ENCODE measurements around the gene CAMK2A.

CAMK2A gene

DNA sequence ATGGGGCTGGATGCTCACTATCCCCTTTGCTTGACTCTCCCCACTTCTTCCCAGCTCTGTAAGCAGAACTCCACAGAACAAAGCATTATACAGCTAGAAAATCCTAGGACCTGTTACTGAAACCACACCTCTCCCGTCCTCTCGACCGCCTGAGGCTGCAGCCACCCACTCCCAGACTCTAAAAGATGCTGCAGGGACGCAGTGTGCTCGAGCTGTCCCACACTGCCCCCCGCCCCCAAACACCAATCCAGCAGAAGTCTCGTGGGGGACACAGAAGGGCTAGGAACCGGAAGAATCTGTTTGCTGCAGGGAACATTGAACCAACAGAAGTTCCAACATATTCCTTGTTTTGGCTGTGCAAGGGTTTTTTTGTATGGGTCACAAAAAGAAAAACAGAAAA is 7.6 kb downstream of the CAMK2A start:
- Histone ChIP-seq H3K27ac (ENCODE audit: extremely low read depth, low read depth, low read length) (no peak overlapping the region), H3K9me3 (ENCODE audit: control insufficient read depth, insufficient read depth, low read depth, low read length) (no peaks in the 10 kb centered on the region), H3K36me3 (ENCODE audit: control insufficient read depth in 2 of 2, insufficient read depth in 1 of 2, low read length in 2 of 2) (no peaks in the 10 kb centered on the region), H3K4me3 (ENCODE audit: low read depth, low read length) (no peak overlapping the region), H3K4me1 (ENCODE audit: control insufficient read depth, insufficient read depth, low read length) (no peaks in the 10 kb centered on the region; the same call in 1 of the 2 replicates)
- ChIA-PET CTCF (no interaction called here), POLR2A (no interaction called here)
- TF ChIP-seq PRDM1 (tag by site-specific recombination; IDR thresholded peaks at IDR 0.05) (no peak), EGR2 (tag by site-specific recombination; IDR thresholded peaks at IDR 0.05; ENCODE audit: low read depth) (peak; percentile 48; the same call in 1 of the 2 replicates)

DNA sequence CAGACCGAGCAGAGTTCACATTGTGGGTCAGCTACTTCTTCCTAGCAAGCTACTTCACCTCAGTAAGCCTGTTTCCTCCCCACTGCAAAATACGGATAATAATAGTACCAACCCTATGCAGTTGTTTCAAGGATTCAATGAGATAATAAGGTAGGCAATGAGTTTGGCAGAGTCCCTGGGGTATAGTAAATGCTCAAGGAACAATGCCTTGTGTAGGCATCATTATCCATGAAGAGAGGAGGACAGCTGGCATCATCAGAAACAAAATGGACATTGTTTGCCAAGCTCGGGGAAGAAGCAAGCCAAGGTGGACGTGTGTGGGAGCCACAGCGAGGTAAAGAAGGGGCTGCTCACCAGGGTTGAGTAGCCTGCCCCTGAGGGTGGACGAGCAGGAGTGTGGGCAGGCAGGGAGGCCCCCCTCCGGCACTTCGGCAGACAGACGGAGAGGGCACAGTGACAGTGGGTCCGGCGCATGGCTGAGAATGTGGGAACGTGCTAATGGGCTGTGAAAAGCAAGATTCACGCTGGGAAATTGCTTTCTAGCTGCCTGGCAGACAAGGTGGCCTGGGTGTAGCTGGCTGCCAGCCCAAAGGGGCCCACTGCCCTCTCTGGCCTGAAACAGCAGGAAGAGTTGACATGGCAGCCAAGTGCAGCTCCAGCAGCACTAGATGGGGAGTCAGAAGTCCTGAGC is 10.1 kb downstream of the CAMK2A start:
- ChIA-PET POLR2A (no interaction called here), CTCF (no interaction called here)
- Histone ChIP-seq H3K9me3 (ENCODE audit: control insufficient read depth, insufficient read depth, low read depth, low read length) (no peaks in the 10 kb centered on the region), H3K4me1 (ENCODE audit: control insufficient read depth, insufficient read depth, low read length) (no peaks in the 10 kb centered on the region), H3K27ac (ENCODE audit: extremely low read depth, low read depth, low read length) (no peak overlapping the region), H3K4me3 (ENCODE audit: low read depth, low read length) (no peak overlapping the region), H3K36me3 (ENCODE audit: control insufficient read depth in 2 of 2, insufficient read depth in 1 of 2, low read length in 2 of 2) (no peaks in the 10 kb centered on the region)
- TF ChIP-seq ZNF239 (tag by site-specific recombination; IDR thresholded peaks at IDR 0.05) (no peak), ZBTB20 (tag by site-specific recombination; IDR thresholded peaks at IDR 0.05) (no peak), ZFHX2 (tag by site-specific recombination; conservative IDR thresholded peaks at IDR 0.05) (peak; percentile 61), ZNF2 (tag by site-specific recombination; IDR thresholded peaks at IDR 0.05) (no peak), ZNF311 (tag by site-specific recombination; IDR thresholded peaks at IDR 0.05; ENCODE audit: borderline replicate concordance) (no peak), ZNF488 (tag by site-specific recombination; IDR thresholded peaks at IDR 0.05) (no peak), ZBTB1 (tag by site-specific recombination; IDR thresholded peaks at IDR 0.05) (no peak), ZNF510 (tag by site-specific recombination; IDR thresholded peaks at IDR 0.05; ENCODE audit: insufficient replicate concordance) (no peak), ZFP37 (tag by site-specific recombination; IDR thresholded peaks at IDR 0.05) (no peak), SP7 (tag by site-specific recombination; IDR thresholded peaks at IDR 0.05) (no peak), GFI1B (tag by site-specific recombination; IDR thresholded peaks at IDR 0.05) (no peak), ZIC2 (tag by site-specific recombination; IDR thresholded peaks at IDR 0.05) (peak; percentile 90), ZNF394 (tag by site-specific recombination; IDR thresholded peaks at IDR 0.05; ENCODE audit: borderline replicate concordance) (peak; percentile 82), ZNF23 (tag by site-specific recombination; IDR thresholded peaks at IDR 0.05; ENCODE audit: borderline replicate concordance) (no peak), ATF2 (tag by site-specific recombination; IDR thresholded peaks at IDR 0.05; ENCODE audit: low read depth) (no peak), ZBTB21 (tag by site-specific recombination; IDR thresholded peaks at IDR 0.05) (no peak), EGR2 (tag by site-specific recombination; IDR thresholded peaks at IDR 0.05; ENCODE audit: low read depth) (peak; percentile 16; the same call in 1 of the 2 replicates), ZSCAN16 (tag by site-specific recombination; IDR thresholded peaks at IDR 0.05) (no peak), HOXA7 (CRISPR knock-in tag; IDR thresholded peaks at IDR 0.05; ENCODE audit: borderline replicate concordance) (no peak), ZNF10 (tag by site-specific recombination; IDR thresholded peaks at IDR 0.05) (no peak), ZNF664 (tag by site-specific recombination; IDR thresholded peaks at IDR 0.05) (peak; percentile 72; the same call in 1 of the 2 replicates), ZNF416 (tag by site-specific recombination; IDR thresholded peaks at IDR 0.05) (no peak), ZNF747 (tag by site-specific recombination; IDR thresholded peaks at IDR 0.05) (no peak), ZBTB48 (tag by site-specific recombination; IDR thresholded peaks at IDR 0.05) (no peak), ZNF629 (tag by site-specific recombination; IDR thresholded peaks at IDR 0.05) (no peak), ZNF132 (tag by site-specific recombination; IDR thresholded peaks at IDR 0.05; ENCODE audit: borderline replicate concordance) (no peak), SCRT1 (tag by site-specific recombination; IDR thresholded peaks at IDR 0.05; ENCODE audit: borderline replicate concordance) (no peak), ZNF701 (tag by site-specific recombination; IDR thresholded peaks at IDR 0.05) (no peak), BCL11A (tag by site-specific recombination; IDR thresholded peaks at IDR 0.05; ENCODE audit: low read depth) (no peak), TCF7L2 (IDR thresholded peaks at IDR 0.05; ENCODE audit: borderline replicate concordance, low read depth, low read length) (no peak), ZNF792 (tag by site-specific recombination; IDR thresholded peaks at IDR 0.05) (no peak), ZNF654 (tag by site-specific recombination; IDR thresholded peaks at IDR 0.05; ENCODE audit: low read depth) (no peak)
- TF ChIP-seq, protein P1, sequence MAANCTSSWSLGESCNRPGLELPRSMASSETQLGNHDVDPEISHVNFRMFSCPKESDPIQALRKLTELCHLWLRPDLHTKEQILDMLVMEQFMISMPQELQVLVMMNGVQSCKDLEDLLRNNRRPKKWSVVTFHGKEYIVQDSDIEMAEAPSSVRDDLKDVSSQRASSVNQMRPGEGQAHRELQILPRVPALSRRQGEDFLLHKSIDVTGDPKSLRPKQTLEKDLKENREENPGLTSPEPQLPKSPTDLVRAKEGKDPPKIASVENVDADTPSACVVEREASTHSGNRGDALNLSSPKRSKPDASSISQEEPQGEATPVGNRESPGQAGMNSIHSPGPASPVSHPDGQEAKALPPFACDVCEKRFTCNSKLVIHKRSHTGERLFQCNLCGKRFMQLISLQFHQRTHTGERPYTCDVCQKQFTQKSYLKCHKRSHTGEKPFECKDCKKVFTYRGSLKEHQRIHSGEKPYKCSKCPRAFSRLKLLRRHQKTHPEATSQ (tag by site-specific recombination; IDR thresholded peaks at IDR 0.05), result no peak

Measured in HEK293 (cell line).